DMS 273 (cell line): ENCODE results near the gene MBP.
"Not testable (repeated sequence)": the region's sequence is repeated elsewhere in the genome, so short reads cannot be mapped to it uniquely, and the experiment has no call there.

ENCODE experiments used
- DNase-seq: peaks from one replicate; lab custom pipeline; 2025; ENCODE audit not compliant: unreplicated experiment; lab: John Stamatoyannopoulos, UW

MBP gene

GRCh38 chr18:76958692-76959341 lies 173.8 kb downstream of the MBP start:
- no peak for DNase-seq

GRCh38 chr18:76957384-76958355 lies 174.9 kb downstream of the MBP start:
- DNase-seq: no peak

- DNase-seq: no peak
Observed at GRCh38 chr18:76956648-76957047, 175.9 kb downstream of the MBP start.

- DNase-seq: no peak
Observed at GRCh38 chr18:76955524-76956170, 176.9 kb downstream of the MBP start.

GRCh38 chr18:76953583-76954233 lies 178.9 kb downstream of the MBP start:
- no peak for DNase-seq

GRCh38 chr18:76953156-76953555 lies 179.4 kb downstream of the MBP start:
- no peak for DNase-seq

- no peak for DNase-seq
Observed at GRCh38 chr18:76952747-76953146, 179.8 kb downstream of the MBP start.

GRCh38 chr18:76951456-76952247 lies 180.9 kb downstream of the MBP start:
- DNase-seq: no peak

- DNase-seq: no peak
Observed at GRCh38 chr18:76948345-76948744, 184.2 kb downstream of the MBP start.

- not testable (repeated sequence) for DNase-seq
Observed at GRCh38 chr18:76944346-76944745, 188.2 kb downstream of the MBP start.

GRCh38 chr18:76943542-76944339 lies 188.8 kb downstream of the MBP start:
- DNase-seq: no peak

GRCh38 chr18:76941284-76941683 lies 191.3 kb downstream of the MBP start:
- no peak for DNase-seq

- no peak for DNase-seq
Observed at GRCh38 chr18:76938619-76939018, 194.0 kb downstream of the MBP start.

- no peak for DNase-seq
Observed at GRCh38 chr18:76937597-76937996, 195.0 kb downstream of the MBP start.

- DNase-seq: no peak
Observed at GRCh38 chr18:76936877-76937276, 195.7 kb downstream of the MBP start.

- DNase-seq: no peak
Observed at GRCh38 chr18:76935722-76936337, 196.8 kb downstream of the MBP start.

GRCh38 chr18:76932026-76932819 lies 200.4 kb downstream of the MBP start:
- DNase-seq: no peak

- DNase-seq: no peak
Observed at GRCh38 chr18:76931171-76931570, 201.4 kb downstream of the MBP start.
